HG03108 (cell line): ENCODE data around the gene STXBP6.

Experiments
- ATAC-seq: cut with Tn5 transposase; IDR thresholded peaks from one replicate; pipeline ENCODE4 v1.9.1; 2021; ENCODE audit warnings: moderate library complexity; ENCODE audit not compliant: unreplicated experiment

STXBP6 gene

GRCh38 chr14:24920265-24921075 is 129.5 kb downstream of the STXBP6 start:
- no peak for ATAC-seq

DNA sequence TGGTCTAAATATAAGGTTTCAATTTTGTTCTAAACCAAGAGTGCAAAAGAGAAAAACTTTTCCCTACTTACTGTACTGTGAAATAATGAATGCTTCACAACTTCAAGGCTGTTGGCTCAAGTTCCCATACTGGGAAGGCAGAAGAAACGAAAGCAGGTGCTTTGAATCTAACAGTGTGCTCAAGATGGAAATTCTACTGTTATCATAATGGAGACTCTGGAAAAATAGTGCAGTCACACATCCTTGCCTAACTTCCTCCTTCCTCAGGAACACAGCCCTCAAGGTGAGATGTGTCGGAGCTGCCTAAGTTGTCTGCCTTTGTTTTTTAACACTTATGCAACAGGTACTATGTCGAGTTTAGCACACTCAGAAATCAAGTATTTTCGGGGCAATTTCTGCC is 131.1 kb downstream of the STXBP6 start:
- ATAC-seq: no peak

- ATAC-seq: no peak
Observed at GRCh38 chr14:24915958-24916595, 133.9 kb downstream of the STXBP6 start.

GRCh38 chr14:24915403-24915921 is 134.5 kb downstream of the STXBP6 start:
- no peak for ATAC-seq

DNA sequence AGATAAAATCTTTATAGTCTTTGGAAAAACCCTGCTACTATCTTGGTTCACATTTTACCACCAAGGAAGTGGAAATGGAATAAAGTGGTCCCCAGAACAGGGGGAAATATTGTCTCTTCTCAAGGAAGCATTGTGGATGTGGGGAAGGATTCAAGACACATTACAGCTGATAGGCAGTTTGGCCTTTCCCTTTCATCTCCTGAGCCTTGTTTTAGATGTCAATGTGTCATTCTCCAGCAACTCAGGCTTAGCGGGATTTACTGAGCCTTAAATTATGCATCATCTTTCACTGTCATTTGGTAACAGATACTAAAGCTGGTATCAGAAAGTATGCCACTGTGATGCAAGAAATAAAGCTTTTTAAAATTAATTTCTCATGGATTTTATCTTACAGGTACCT is 136.2 kb downstream of the STXBP6 start:
- no peak for ATAC-seq

DNA sequence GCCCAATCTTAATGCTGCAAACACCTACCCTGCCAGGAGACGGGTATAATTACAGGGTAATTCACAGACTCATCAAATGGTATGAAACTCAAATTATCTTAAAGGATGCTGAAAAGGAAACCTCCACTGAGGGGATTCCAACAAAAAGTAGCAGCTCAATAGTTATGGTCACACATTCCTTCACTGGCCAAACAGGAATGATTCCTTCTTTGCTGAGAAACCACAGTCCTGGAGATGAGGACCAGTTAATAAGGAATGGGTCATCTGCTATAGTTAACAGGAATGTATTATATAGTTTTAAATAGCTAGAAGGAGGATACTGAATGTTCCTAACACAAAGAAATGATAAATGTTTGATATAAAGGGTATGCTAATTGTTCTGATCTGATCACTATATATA is 136.9 kb downstream of the STXBP6 start:
- ATAC-seq: no peak

GRCh38 chr14:24911324-24912109 is 138.4 kb downstream of the STXBP6 start:
- no peak for ATAC-seq

DNA sequence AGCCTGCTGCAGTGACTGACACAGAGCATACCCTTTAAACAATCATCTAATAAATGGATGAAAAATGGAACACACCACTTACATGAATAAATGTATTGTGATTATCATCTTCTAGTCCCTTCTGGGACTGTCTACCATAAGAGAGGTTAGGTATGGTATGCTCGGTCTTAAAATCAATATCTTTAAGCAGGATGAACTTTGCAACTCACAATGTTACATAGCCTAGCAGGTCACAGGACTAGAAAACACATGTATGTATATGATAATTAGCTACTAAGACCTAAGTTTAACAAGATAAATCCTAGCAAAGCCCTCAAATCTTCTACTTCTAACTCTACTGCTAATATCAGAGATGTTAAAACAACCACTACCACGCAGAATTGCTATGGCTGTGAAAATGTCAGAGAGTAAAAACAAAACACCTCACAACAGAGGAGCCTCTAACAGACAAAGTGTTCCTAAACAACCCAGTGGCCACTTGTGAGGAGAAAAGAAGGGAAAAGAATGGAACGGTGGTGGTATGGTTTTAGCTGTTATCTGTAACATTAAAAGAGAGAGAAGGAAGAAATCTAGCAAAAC is 139.4 kb downstream of the STXBP6 start:
- no peak for ATAC-seq

DNA sequence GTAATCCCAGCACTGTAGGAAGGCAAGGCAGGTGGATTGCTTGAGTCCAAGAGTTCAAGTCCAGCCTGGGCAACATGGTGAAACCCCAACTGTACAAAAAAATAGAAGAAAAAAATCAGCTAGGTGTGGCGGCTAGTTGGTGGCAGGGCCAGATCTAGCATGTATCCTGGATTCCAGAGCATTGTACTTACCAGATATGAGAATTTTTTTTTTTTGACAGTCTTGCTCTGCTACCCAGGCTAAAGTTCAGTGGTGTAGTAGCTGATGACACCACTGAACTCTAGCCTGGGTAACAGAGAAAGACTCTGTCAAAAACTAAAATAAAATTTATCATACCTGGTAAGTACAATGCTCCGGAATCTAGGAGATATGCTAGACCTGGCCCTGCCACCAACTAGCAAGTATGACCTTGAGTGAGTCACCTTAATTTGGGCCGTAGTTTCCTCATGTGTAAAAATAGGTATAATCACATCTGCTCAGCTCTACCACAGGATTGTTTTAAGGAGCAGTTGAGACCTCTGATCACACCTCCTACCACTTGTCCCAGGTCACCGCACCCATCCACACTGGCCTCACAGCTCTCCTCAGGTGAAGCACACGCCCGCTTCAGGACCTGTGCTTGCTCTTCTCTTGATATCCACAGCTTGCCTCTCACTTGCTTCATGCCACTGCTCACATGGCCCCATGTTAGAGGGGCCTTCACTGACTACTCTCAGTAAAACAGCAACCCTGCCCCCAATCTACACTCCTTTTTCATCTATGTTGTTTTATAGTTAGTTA is 140.2 kb downstream of the STXBP6 start:
- ATAC-seq: no peak

DNA sequence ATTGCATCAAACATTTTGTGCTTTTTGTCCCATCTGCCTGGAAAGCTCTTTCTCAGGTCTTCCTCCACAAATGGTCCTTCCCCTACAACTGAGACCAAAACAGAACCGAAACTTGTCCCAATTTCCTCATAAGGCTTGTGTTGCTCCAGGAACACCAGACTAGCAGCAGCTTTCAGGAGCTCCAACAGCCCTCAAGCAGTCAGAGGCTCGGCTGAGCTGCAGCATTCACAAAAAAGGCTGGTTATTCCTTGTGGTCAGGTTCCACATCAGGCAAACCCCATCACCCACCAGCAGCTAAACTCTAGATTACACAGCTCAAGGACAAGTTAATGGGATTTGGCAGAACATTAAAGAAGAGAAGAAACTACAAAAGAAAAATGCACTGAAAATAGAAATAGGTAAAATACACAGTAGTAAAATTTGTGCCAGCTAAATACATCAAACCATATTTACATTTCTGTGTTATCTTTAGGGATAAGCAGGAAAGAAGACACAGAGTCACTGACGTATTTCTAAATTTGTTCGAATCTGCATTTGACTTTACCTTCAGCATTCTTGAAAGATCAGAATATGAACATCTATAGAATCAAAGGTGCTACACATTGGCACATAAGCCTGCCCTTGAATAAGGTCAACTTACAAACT is 141.2 kb downstream of the STXBP6 start:
- ATAC-seq: no peak

- no peak for ATAC-seq
Observed at GRCh38 chr14:24904533-24904932, 145.4 kb downstream of the STXBP6 start.

DNA sequence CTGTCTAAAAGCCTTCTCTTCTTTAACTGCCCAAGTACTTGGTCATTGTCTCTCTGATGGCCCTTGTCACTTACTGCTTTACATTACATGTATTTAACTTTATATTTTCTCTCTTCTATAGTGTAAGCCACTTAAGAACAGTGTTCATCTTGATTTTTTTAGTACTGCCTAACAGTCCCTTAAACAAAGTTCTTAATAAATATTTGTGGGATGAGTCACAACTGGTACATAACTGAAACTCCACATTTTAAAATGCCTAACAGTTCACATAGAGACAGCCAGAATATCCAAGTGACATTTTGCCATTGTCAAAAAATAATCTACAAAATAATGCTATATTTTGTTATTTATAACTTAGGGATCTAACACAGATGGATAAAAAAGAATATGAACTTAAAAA is 146.6 kb downstream of the STXBP6 start:
- no peak for ATAC-seq

GRCh38 chr14:24900269-24901100 is 149.5 kb downstream of the STXBP6 start:
- ATAC-seq: no peak

DNA sequence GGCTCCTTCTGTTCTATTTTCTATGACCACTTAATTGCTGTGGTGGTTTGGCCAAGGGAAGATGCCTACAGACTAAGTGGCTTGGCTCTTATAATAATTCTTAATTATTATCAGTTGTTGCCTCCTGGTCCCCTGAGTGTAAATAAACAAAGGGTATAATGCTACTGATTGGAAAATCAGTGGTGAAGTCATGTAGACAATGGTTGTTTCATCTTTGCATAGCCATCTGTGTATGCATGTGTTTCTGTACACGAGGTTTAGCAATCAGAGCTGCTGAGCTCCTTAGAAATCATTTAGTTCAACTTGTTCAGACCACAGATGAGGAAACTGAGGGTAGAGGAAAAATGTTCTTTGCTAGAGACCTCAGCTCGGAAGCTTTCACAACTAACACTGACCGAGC is 152.2 kb downstream of the STXBP6 start:
- ATAC-seq: no peak

GRCh38 chr14:24895622-24896021 is 154.3 kb downstream of the STXBP6 start:
- ATAC-seq: no peak

GRCh38 chr14:24895243-24895583 is 154.7 kb downstream of the STXBP6 start:
- no peak for ATAC-seq

- no peak for ATAC-seq
Observed at GRCh38 chr14:24894583-24895242, 155.2 kb downstream of the STXBP6 start.

DNA sequence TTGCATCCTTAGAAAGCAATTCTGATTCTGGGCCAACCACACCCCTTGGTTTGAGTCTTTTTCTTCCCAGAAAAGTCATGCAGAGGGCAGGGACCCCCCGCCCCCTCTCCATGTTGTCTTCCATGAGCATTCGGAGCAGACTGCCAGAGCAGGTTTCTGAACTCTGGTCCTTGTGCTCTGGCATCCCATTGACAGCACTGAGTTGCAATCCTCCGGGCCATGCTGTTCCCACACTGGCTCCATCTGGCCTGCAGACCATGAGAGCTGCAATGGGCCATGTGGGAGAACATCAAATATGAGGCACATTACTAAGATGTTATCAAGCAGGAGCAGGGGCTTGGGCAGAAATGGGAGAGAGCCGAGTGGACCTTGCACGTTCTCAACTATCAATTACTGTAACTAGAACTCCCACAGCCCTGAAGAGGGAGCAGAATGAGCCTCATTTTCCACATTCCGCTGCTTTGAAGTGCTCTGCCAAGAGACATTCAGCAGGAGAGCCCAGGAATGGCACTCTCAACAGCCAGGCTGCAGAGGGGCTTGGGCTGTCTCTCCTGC is 157.4 kb downstream of the STXBP6 start:
- no peak for ATAC-seq
